SK-N-SH (cell line): Measurements from ENCODE around the gene ASCL5. TPM values are rescaled to one million over a fixed set of nuclear protein-coding genes. Genes with fewer than 3 reads are reported as not detected.

Source experiments
- CTCF ChIA-PET: fragments of 300-600, 350-600 bp; formaldehyde crosslinking; extraction: SDS; loops from one replicate; lab custom pipeline; 2021; lab: Yijun Ruan, JAX
- POLR2A ChIA-PET: fragments of 350-600 bp; sonication (Branson Sonifier 250); formaldehyde crosslinking; extraction: SDS; loops from one replicate; lab custom pipeline; 2020; ENCODE audit warnings: antibody characterized with exemption, inconsistent platforms; lab: Yijun Ruan, JAX
- DNase-seq: peaks from one replicate; pipeline ENCODE4 v3.0.0; 2012
- H2AFZ ChIP-seq: fragments of 200-600 bp; sonication (generic); 2 replicates; pipeline ENCODE4 v1.8.1; 2016; ENCODE audit warnings: antibody characterized with exemption, mild to moderate bottlenecking, low read depth
- H3F3A ChIP-seq: fragments of 200-600 bp; sonication (generic); replicated peaks from 2 replicates; pipeline ENCODE3; 2016; ENCODE audit warnings: antibody characterized with exemption, mild to moderate bottlenecking; ENCODE audit not compliant: insufficient read depth
- H3K27ac ChIP-seq, 2 experiments: fragments of 200-500 bp in 1 of 2; fragments of 200-600 bp in 1 of 2; sonication (Bioruptor generic) in 1 of 2; sonication (generic), shearing (Covaris generic) in 1 of 2; 2 replicates each; pipeline versions ENCODE4 v1.5.1 to v1.6.1; 2014 to 2016; ENCODE audit warnings: low read depth in 2 of 2, inconsistent platforms in 1 of 2, low read length in 1 of 2, mild to moderate bottlenecking in 1 of 2, mixed read lengths in 1 of 2
- H3K27me3 ChIP-seq: fragments of 200-600 bp; sonication (generic), shearing (Covaris generic); 2 replicates; pipeline ENCODE4 v1.6.1; 2016; ENCODE audit warnings: mixed run types; ENCODE audit not compliant: insufficient read depth
- H3K36me3 ChIP-seq, 2 experiments: fragments of 200-500 bp in 1 of 2; fragments of 200-600 bp in 1 of 2; sonication (Bioruptor generic) in 1 of 2; sonication (generic) in 1 of 2; replicated peaks in 1 of 2; 2 replicates each; pipeline versions ENCODE3 to v1.5.1; 2014 to 2016; ENCODE audit warnings: low read length in 1 of 2, mild to moderate bottlenecking in 1 of 2; ENCODE audit not compliant: insufficient read depth in 2 of 2, control insufficient read depth in 1 of 2
- H3K4me1 ChIP-seq, 2 experiments: fragments of 200-500 bp in 1 of 2; fragments of 200-600 bp in 1 of 2; sonication (Bioruptor generic) in 1 of 2; sonication (generic), shearing (Covaris generic) in 1 of 2; 2 replicates each; pipeline versions ENCODE4 v1.5.1 to v1.6.1; 2014 to 2016; ENCODE audit warnings: low read depth in 1 of 2, low read length in 1 of 2, mixed run types in 1 of 2; ENCODE audit not compliant: insufficient read depth in 2 of 2, control insufficient read depth in 1 of 2
- H3K4me2 ChIP-seq: fragments of 200-600 bp; sonication (generic), shearing (Covaris generic); 2 replicates; pipeline ENCODE4 v1.6.1; 2017; ENCODE audit warnings: mixed run types
- H3K4me3 ChIP-seq, 2 experiments: fragments of 200-500 bp in 1 of 2; fragments of 200-600 bp in 1 of 2; sonication (Bioruptor generic) in 1 of 2; sonication (generic), shearing (Covaris generic) in 1 of 2; 2 replicates each; pipeline versions ENCODE4 v1.5.1 to v1.8.1; 2014 to 2016; ENCODE audit warnings: low read depth in 2 of 2, inconsistent platforms in 1 of 2, low read length in 1 of 2, mild to moderate bottlenecking in 1 of 2, mixed read lengths in 1 of 2, moderate library complexity in 1 of 2
- H3K79me2 ChIP-seq: fragments of 200-600 bp; sonication (generic); 2 replicates; pipeline ENCODE4 v1.8.1; 2017; ENCODE audit warnings: mild to moderate bottlenecking; ENCODE audit not compliant: insufficient read depth
- H3K9ac ChIP-seq: fragments of 200-600 bp; sonication (generic); 2 replicates; pipeline ENCODE4 v1.6.1; 2017; ENCODE audit warnings: mixed run types
- H3K9me2 ChIP-seq: fragments of 200-600 bp; sonication (generic); 2 replicates; pipeline ENCODE4 v1.6.1; 2017; ENCODE audit warnings: mixed run types
- H3K9me3 ChIP-seq: fragments of 200-600 bp; sonication (generic); 2 replicates; pipeline ENCODE4 v1.6.1; 2017; ENCODE audit warnings: mixed run types, mild to moderate bottlenecking, moderate library complexity
- H4K20me1 ChIP-seq: fragments of 200-600 bp; sonication (generic); 2 replicates; pipeline ENCODE4 v1.6.1; 2017; ENCODE audit warnings: mild to moderate bottlenecking, mixed run types; ENCODE audit not compliant: insufficient read depth
- CTCF ChIP-seq: fragments of 200-600 bp; sonication (generic); IDR thresholded peaks from 2 replicates; pipeline ENCODE4 v1.6.1; 2017; ENCODE audit warnings: antibody characterized with exemption, mild to moderate bottlenecking, moderate library complexity
- ELF1 ChIP-seq: IDR thresholded peaks from 2 replicates; pipeline ENCODE4 v1.4.0; 2012
- EP300 ChIP-seq, 2 experiments: IDR thresholded peaks; 2 replicates each; pipeline versions ENCODE4 v1.4.0 to v1.6.1; 2012; ENCODE audit warnings: borderline replicate concordance in 1 of 2, low read depth in 1 of 2, low read length in 1 of 2
- IRF3 ChIP-seq: fragments of 150-350 bp; IDR thresholded peaks from 2 replicates; pipeline ENCODE4 v1.6.1; 2016; ENCODE audit warnings: mild to moderate bottlenecking, low read depth, low read length
- JUND ChIP-seq: IDR thresholded peaks from 2 replicates; pipeline ENCODE4 v1.4.0; 2012
- MEF2A ChIP-seq: IDR thresholded peaks from 2 replicates; pipeline ENCODE4 v1.4.0; 2012; ENCODE audit warnings: low read depth, borderline replicate concordance
- NFIC ChIP-seq: IDR thresholded peaks from 2 replicates; pipeline ENCODE4 v1.4.0; 2012; ENCODE audit warnings: borderline replicate concordance
- RAD21 ChIP-seq: IDR thresholded peaks from 2 replicates; pipeline ENCODE4 v1.6.1; 2012; ENCODE audit warnings: mild to moderate bottlenecking, low read length
- RCOR1 ChIP-seq: fragments of 150-350 bp; IDR thresholded peaks from 2 replicates; pipeline ENCODE4 v1.6.1; 2017; ENCODE audit warnings: antibody characterized with exemption, low read length
- RXRA ChIP-seq: IDR thresholded peaks from 2 replicates; pipeline ENCODE4 v1.4.0; 2012; ENCODE audit warnings: low read depth, mild to moderate bottlenecking, borderline replicate concordance
- TAF1 ChIP-seq: IDR thresholded peaks from 2 replicates; pipeline ENCODE4 v1.6.1; 2012; ENCODE audit warnings: low read depth, mild to moderate bottlenecking, low read length, moderate library complexity, borderline replicate concordance
- WGBS: methylation state at CpG from one replicate; pipeline ENCODE4 v1.1.6; 2017; ENCODE audit warnings: low lambda C conversion rate; 5-methylcytosine and 5-hydroxymethylcytosine counted together
- polyA plus RNA-seq, 3 experiments: library from polyadenylated mRNA; depleted of rRNA; stranded (reverse); fragments of >200 nt; gene quantifications; 2 replicates each; pipeline ENCODE4 v1.2.3, GENCODE V29; 2012
- TF ChIP-seq, protein P1 (sequence below): IDR thresholded peaks from 2 replicates; pipeline ENCODE4 v1.4.0; 2012; ENCODE audit warnings: low read depth, borderline replicate concordance

The ASCL5 gene
- polyA plus RNA-seq, 1 of the 3 experiments (the other 2 are of a cell fraction) = not detected

- H3K9ac ChIP-seq = no peak overlapping the region
- no peaks in the 10 kb centered on the region for H3K79me2 ChIP-seq
- TF ChIP-seq NFIC (no peak), IRF3 (no peak), RCOR1 (no peak), RAD21 (no peak), JUND (no peak), CTCF (no peak), TAF1 (no peak)
- TF ChIP-seq, protein P1, sequence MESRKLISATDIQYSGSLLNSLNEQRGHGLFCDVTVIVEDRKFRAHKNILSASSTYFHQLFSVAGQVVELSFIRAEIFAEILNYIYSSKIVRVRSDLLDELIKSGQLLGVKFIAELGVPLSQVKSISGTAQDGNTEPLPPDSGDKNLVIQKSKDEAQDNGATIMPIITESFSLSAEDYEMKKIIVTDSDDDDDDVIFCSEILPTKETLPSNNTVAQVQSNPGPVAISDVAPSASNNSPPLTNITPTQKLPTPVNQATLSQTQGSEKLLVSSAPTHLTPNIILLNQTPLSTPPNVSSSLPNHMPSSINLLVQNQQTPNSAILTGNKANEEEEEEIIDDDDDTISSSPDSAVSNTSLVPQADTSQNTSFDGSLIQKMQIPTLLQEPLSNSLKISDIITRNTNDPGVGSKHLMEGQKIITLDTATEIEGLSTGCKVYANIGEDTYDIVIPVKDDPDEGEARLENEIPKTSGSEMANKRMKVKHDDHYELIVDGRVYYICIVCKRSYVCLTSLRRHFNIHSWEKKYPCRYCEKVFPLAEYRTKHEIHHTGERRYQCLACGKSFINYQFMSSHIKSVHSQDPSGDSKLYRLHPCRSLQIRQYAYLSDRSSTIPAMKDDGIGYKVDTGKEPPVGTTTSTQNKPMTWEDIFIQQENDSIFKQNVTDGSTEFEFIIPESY = no peak
- H2AFZ ChIP-seq = no peak overlapping the region
- H3K9me2 ChIP-seq = no peaks in the 10 kb centered on the region
- H3K27me3 ChIP-seq = peaks cover 34% of the 10 kb centered on the region
- H3F3A ChIP-seq = no peaks in the 10 kb centered on the region
- POLR2A ChIA-PET = no interaction called here
- H3K27ac ChIP-seq = no peak overlapping the region
- DNase-seq = no peak
- no peaks in the 10 kb centered on the region for H4K20me1 ChIP-seq
- H3K4me3 ChIP-seq = no peak overlapping the region
- WGBS = 79% methylated on average over 7 of the region's 7 CpGs
- no peak overlapping the region for H3K4me2 ChIP-seq
- no peaks in the 10 kb centered on the region for H3K36me3 ChIP-seq
- no peaks in the 10 kb centered on the region; a peak in 1 of 4 replicates for H3K4me1 ChIP-seq
- CTCF ChIA-PET = interaction anchor here (1.1 to 1.4 kb wide), 3 partner anchors 10 to 590 kb away, joined by 3 to 5 read pairs (median 3); no protein-coding TSS in a partner anchor
- H3K9me3 ChIP-seq = no peaks in the 10 kb centered on the region
Measured at GRCh38 chr1:201125800-201126199, 1.2 kb downstream of the ASCL5 start.

- H3F3A ChIP-seq = no peaks in the 10 kb centered on the region
- no peak overlapping the region for H3K27ac ChIP-seq
- DNase-seq = no peak
- H3K9me2 ChIP-seq = no peaks in the 10 kb centered on the region
- no peak overlapping the region for H3K9ac ChIP-seq
- peaks cover 34% of the 10 kb centered on the region for H3K27me3 ChIP-seq
- 86% methylated on average over 6 of the region's 9 CpGs for WGBS
- ChIA-PET CTCF (interaction anchor here (0.9 to 1.4 kb wide), 5 partner anchors 11 to 589 kb away, joined by 3 to 5 read pairs (median 3); no protein-coding TSS in a partner anchor), POLR2A (no interaction called here)
- no peaks in the 10 kb centered on the region for H3K36me3 ChIP-seq
- H4K20me1 ChIP-seq = no peaks in the 10 kb centered on the region
- H3K9me3 ChIP-seq = no peaks in the 10 kb centered on the region
- no peak overlapping the region for H3K4me2 ChIP-seq
- H2AFZ ChIP-seq = no peak overlapping the region
- H3K4me1 ChIP-seq = no peaks in the 10 kb centered on the region; a peak in 1 of 4 replicates
- H3K4me3 ChIP-seq = no peak overlapping the region
- no peak for TF ChIP-seq ELF1
- no peak for TF ChIP-seq RXRA
- TF ChIP-seq EP300 (IDR thresholded peaks at IDR 0.05; ENCODE audit: borderline replicate concordance in 1 of 2, low read depth in 1 of 2, low read length in 1 of 2) = no peak
- TF ChIP-seq MEF2A = no peak
- no peaks in the 10 kb centered on the region for H3K79me2 ChIP-seq
Measured at GRCh38 chr1:201125019-201125418, 2.0 kb downstream of the ASCL5 start.
